IPS-18c (cell line): Measurements from ENCODE around the gene DENND4A.

Experiments
- H3K4me3 ChIP-seq: 2 replicates; pipeline ENCODE4 v1.7.0; 2013; ENCODE audit warnings: low read depth, mild to moderate bottlenecking, low read length, moderate library complexity; ENCODE audit not compliant: insufficient read depth
- H3K9me3 ChIP-seq: one replicate; pipeline ENCODE4 v1.6.1; 2013; ENCODE audit warnings: mild to moderate bottlenecking, low read length, moderate library complexity; ENCODE audit not compliant: control insufficient read depth, insufficient read depth

The DENND4A gene

DNA sequence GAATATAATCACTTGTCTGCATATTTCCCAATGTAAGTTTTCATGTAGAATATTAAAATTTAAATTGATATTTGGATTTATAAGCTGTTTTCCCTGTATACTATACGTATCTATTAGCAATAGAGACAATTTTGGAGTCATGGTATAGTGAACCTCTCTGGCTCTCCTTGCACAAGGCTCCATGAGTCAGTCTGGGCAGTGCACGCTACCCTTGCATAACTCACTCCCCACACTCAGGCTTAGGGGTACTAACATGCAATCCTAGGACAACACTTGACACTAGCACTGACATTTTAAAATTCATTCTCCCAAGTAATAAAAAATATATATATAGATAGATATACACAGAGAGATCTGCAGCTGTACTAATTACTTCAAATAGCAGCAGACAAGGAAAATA, 131.2 kb downstream of the DENND4A start:
- no peaks in the 10 kb centered on the region for H3K9me3 ChIP-seq
- H3K4me3 ChIP-seq, result no peak overlapping the region

DNA sequence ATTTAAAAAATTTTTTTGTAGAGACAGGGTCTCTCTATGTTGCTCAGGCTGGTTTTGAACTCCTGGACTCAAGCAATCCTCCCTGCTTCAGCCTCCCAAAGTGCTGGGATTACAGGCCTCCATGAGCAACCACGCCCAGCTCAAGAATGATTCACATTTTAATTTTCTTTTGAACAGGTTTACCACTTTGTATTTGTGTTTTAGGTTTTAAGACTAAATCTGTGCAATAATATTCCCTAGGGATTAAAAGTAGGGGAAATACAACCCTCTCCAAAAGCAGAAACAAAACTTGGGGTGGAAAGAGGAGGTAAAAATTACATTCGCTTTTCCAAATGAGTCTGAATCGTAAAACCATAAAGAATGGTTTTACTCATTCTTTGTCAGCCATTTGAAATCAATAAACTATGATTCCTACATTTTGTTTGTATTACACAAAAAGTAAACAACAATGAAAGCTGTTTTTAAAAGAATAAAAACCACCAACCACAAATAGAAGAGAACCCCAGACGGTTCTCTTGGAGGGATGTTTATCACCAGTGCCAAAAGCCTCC, 132.5 kb downstream of the DENND4A start:
- H3K4me3 ChIP-seq, result no peak overlapping the region

DNA sequence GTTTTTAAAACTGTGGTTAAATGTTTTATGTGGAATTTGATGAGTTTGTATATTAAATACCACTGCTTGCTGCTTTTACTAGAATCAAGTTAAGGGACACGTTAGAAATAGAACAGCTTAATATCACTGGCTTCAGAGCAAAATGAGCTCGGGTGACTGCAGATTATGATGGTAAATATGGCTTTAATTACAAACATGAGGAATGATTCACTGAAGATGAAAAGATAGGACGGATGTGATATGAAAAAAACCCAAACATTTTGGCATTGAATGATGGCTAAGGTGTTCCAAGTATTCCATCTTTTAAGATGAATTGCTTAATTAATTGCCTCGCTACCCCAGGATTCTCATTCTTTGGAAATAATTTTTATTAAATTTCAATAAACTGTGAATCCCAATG, 136.6 kb downstream of the DENND4A start:
- Histone ChIP-seq H3K9me3 (no peaks in the 10 kb centered on the region), H3K4me3 (no peak overlapping the region)

More for the DNA sequence above, 132.5 kb downstream of the DENND4A start:
- no peaks in the 10 kb centered on the region for H3K9me3 ChIP-seq

- H3K4me3 ChIP-seq, result no peak overlapping the region
- no peaks in the 10 kb centered on the region for H3K9me3 ChIP-seq
Measured at GRCh38 chr15:65655026-65655425, 137.1 kb downstream of the DENND4A start.

GRCh38 chr15:65653801-65654521, 138.1 kb downstream of the DENND4A start:
- H3K9me3 ChIP-seq, result no peaks in the 10 kb centered on the region
- no peak overlapping the region for H3K4me3 ChIP-seq

DNA sequence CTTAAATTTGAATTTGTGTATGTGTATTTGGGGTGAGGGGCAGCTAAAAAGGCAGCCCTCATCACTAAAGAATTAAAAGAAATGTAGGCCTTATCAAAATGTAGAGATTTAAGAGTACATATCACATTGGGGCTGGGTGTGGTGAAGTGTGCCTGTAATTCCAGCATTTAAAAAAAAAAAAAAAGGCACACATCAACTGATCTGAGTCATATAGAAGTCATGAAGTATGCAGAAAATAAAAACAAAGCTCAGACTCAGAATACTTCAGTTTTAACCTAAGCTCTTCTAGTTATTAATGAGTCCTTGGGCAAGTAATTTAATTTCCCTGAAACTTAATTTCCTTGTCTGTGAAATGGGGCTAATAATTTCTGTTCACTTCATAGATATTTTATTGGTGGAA, 138.8 kb downstream of the DENND4A start:
- no peak overlapping the region for H3K4me3 ChIP-seq
- H3K9me3 ChIP-seq, result no peaks in the 10 kb centered on the region

- no peaks in the 10 kb centered on the region for H3K9me3 ChIP-seq
- no peak overlapping the region for H3K4me3 ChIP-seq
Measured at GRCh38 chr15:65651831-65652749, 140.0 kb downstream of the DENND4A start.

GRCh38 chr15:65651042-65651322, 141.1 kb downstream of the DENND4A start:
- H3K9me3 ChIP-seq, result no peaks in the 10 kb centered on the region
- no peak overlapping the region for H3K4me3 ChIP-seq

- Histone ChIP-seq H3K9me3 (no peaks in the 10 kb centered on the region), H3K4me3 (no peak overlapping the region)
Measured at GRCh38 chr15:65650312-65651041, 141.6 kb downstream of the DENND4A start.

- no peaks in the 10 kb centered on the region for H3K9me3 ChIP-seq
- no peak overlapping the region for H3K4me3 ChIP-seq
Measured at GRCh38 chr15:65646486-65646885, 145.6 kb downstream of the DENND4A start.

GRCh38 chr15:65645392-65645791, 146.7 kb downstream of the DENND4A start:
- Histone ChIP-seq H3K9me3 (no peaks in the 10 kb centered on the region), H3K4me3 (no peak overlapping the region)

DNA sequence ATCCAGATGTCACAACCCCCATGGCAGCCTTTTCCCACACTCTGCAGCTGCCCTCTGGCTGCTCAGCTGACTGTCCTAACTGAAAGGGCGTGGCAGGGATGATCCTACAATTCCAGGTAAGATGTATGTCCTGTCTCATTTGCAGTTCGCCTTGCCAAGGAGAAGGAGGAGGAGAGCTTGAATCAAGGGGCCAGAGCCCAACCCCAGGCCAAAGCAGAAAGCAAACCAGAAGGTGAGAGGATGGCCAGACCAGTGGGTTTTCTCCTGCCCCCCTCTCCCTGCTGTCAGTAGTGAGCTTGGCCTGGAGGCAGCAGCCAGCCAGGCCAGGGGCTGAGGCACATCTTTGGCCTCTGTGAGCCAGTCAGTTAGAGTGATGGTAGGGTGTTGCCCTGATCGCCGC, 147.8 kb downstream of the DENND4A start:
- no peaks in the 10 kb centered on the region for H3K9me3 ChIP-seq
- no peak overlapping the region for H3K4me3 ChIP-seq

- Histone ChIP-seq H3K9me3 (no peaks in the 10 kb centered on the region), H3K4me3 (no peak overlapping the region)
Measured at GRCh38 chr15:65642594-65642993, 149.5 kb downstream of the DENND4A start.

GRCh38 chr15:65641768-65642475, 150.2 kb downstream of the DENND4A start:
- Histone ChIP-seq H3K9me3 (no peaks in the 10 kb centered on the region), H3K4me3 (no peak overlapping the region)

GRCh38 chr15:65639509-65639908, 152.6 kb downstream of the DENND4A start:
- H3K4me3 ChIP-seq, result no peak overlapping the region

DNA sequence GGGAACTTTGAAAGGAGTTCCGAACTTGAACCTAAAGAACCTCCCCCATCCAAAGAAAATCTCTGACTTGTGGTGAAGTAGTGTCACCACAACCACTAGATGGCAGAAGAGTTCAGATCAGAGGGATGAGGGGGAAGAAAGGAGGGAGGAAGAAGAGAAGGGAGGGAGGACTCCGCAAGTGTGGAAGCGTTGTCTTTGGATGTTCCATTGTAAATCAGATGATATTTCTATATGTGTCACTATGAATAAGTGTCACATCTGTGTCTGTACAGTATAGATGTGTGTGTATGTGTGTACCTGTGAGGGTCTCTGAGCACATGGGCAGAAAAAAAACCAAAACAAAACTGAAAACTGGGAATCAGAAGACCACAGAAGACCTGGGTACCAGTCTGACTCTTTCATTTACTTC, 153.4 kb downstream of the DENND4A start:
- H3K4me3 ChIP-seq, result no peak overlapping the region
- no peaks in the 10 kb centered on the region for H3K9me3 ChIP-seq

More at GRCh38 chr15:65639509-65639908, 152.6 kb downstream of the DENND4A start:
- no peaks in the 10 kb centered on the region for H3K9me3 ChIP-seq

DNA sequence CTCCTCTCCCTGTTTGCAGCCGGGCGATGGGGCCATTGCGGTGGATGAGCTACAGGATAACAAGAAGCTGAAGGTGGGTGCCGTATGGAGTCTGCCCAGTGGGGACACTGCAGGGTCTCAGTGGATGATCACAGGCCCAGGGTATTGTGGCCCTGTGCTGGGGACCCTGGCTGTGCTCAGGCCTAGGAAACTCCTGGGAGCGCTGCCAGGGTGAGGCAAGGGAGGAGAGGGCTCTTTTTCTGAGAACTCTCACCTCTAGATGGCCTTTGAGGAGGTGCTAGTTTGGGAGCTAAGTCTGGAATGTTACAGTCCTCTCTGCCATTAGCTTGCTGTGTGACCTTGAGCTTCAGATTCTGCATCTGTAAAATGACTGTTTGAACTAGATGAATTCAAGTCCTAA, 154.0 kb downstream of the DENND4A start:
- Histone ChIP-seq H3K9me3 (no peaks in the 10 kb centered on the region), H3K4me3 (no peak overlapping the region)
